Myocyte (in vitro differentiated cells): ENCODE measurements around the gene LYSMD1. TPM values are rescaled to one million over a fixed set of nuclear protein-coding genes. Genes with fewer than 3 reads are reported as not detected.
A peak's percentile ranks its signal among the peaks of the same experiment; 100 is the strongest.

Experiments
- DNase-seq: peaks from one replicate; pipeline ENCODE4 v3.0.0-alpha.2; 2012; ENCODE audit warnings: low read depth
- total RNA-seq: library from RNA; depleted of rRNA; stranded (reverse); fragments of >200 nt; gene quantifications from 2 replicates; pipeline ENCODE4 v1.2.3, GENCODE V29; 2014

The LYSMD1 gene
- total RNA-seq, 1 donor from 2014 or later, result 18.7 TPM

DNA sequence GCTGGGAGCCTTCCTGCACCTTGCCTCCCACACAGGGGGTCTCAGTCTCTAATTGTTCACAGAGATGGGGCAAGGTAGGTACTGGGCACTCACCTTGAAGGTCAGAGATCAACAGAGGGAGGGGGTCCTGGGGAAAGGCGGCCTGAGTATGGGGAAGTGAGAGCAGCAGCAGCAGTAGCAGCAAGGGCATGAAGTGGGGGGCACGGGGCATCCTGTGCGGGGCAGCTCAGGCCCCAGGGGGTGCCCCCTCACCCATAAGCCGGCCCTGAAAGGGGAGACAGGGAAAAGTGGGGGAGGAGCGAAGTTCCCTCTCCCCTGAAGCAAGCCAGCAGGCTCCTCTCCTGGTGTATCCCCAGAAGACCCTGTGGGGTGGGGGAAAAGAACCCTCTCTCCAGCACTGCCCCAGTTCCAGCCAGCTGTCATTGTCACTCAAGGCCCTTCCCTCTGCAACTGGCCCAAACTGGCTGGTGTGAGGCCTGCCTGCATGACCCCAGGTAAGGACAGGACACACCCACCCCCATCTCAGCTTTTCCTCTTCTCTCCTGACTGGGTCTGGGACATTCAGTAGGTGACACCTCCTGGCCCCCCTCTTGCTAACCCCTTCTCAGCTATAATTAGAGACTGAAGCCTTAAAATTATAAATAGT is 23.2 kb downstream of the LYSMD1 start:
- DNase-seq, result peak; percentile 95

DNA sequence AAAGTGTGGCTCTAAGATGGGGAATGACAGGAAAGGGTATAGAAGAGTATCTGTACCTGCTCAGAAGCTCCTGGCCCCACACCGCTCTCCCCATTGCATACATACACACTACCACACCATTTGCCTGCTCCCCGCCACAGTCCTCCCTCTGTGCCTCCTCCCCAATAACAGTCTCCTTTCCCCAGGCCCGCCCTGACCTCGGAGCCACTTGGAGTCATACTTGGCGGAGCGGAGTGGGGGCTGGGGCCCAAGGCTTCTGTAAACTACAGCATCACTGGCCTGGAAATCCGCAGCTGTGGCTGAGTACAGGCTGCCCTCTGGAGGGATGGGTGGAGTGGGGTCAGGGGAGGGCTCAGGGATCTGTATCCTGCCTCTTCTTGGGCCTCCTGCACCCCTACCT is 27.9 kb downstream of the LYSMD1 start:
- no peak for DNase-seq

DNA sequence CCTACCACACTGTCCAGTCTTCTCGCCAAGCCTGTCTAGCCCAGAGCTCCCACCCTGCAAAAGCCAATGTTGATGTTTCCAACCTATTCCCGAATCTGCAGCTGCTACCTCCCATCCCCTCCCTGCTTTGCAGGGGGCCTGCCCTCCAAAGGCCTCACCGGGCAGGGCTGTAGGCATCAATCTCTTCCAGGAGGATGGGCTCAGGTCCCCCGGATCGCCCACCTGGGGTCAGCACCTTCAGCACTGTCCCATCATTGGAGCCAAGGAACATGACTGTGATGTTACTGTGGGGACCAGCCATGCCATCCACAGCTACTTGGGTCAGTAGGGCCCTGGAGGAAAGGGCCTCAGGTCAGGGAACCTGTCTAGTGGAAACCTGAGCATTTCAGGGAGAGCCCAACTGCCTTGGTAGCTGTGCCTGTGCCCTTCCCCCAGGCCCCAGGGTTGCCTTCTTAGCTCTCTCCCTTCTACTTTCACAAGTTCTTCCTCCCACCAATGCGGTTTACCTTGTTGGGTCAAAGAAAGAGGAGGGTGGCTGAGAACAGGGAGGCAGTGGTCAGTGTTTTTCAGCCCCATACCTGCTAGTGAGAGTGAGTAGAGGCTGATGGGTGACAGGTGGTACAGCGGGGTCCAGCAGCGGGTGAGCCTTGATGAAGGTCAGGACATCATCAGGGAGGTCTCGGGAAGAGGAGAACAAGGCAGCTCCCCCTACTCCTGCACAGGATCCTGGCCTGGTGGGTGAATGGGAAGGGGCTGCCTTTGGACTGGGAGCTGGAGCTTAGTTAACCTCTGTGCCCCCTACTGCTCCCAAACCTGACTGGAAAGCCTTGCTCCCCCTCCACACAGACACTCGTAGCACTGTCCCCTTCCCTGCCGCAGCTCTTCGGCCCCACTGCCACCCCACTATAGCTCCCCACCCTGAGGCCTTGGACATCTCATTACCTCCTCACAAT is 30.0 kb downstream of the LYSMD1 start:
- DNase-seq, result no peak

DNA sequence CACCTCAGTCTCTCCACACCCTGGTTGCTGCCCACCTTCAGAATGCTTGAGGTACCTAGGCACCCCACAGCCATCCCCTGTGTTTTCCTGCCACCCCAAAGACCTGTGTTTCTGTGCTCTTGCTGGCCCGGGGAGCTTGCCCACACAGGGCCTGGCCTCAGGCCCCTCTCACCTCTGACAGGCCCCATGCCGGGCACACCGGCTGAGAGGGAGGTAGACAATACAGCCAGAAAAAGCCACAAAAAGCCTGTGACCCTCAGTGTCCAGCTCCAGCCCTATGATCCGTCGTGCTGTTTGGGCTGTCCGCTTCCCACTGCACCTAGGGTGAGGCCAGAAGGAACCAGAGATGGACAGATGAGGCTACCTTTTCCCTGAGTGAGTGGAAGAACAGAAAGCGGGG is 30.7 kb downstream of the LYSMD1 start:
- DNase-seq, result no peak

DNA sequence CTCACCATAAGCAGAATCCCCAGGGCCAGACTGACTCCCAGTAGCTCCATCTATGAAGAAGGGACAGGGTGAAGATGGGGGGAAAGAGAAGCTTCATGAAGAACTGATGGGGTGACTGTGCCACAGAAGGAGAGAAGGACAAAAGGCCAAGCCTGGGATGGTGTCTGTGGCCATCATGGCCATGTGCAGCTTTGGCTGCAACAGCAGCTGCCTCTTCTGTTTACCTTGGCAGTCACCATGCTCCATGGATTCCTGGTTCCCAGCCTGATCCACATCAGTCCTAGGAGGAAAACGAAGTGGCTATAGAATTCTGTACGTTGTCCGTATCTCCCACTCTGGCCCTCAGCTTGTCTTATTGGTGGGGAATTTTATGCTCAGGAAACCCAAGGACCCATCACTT is 31.3 kb downstream of the LYSMD1 start:
- DNase-seq, result peak; percentile 14

DNA sequence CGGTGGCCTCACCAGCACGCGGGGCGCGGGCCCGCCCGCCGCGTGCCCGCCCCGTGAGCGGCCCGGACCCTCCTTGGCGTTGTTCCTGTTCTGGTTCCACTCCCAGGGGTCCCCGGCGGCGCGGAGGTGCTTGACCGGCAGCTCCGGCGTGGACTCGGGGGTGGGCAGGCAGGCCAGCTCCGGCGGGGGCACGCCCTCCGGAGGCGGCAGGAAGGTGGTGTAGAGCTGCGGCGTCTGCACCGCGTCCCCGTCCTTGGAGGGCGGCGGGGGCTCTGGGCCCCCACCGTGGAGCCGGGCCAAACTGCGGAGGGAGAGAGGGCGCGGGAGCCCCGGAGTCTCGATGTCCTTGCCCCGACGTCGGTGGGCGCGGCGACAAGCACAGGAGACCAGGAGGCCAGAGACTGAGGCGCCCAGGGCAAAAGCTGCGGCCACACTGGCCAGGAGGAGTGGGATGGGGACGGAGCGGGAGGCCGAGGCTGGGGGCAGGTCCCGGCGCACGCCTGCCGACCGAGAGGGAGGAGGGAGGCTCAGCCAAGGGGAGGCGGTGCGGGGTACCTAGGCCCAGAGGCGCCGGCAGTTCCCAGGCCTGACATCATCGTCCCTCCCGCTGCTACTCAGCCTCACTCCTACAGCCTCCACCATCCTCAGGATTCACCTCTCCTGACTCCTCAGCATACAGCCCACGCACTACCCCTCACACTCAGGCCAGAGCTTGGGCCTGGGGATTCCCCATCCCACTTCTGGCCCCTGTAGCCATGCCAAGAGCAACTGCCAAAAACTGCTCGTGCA is 32.5 kb downstream of the LYSMD1 start:
- no peak for DNase-seq

DNA sequence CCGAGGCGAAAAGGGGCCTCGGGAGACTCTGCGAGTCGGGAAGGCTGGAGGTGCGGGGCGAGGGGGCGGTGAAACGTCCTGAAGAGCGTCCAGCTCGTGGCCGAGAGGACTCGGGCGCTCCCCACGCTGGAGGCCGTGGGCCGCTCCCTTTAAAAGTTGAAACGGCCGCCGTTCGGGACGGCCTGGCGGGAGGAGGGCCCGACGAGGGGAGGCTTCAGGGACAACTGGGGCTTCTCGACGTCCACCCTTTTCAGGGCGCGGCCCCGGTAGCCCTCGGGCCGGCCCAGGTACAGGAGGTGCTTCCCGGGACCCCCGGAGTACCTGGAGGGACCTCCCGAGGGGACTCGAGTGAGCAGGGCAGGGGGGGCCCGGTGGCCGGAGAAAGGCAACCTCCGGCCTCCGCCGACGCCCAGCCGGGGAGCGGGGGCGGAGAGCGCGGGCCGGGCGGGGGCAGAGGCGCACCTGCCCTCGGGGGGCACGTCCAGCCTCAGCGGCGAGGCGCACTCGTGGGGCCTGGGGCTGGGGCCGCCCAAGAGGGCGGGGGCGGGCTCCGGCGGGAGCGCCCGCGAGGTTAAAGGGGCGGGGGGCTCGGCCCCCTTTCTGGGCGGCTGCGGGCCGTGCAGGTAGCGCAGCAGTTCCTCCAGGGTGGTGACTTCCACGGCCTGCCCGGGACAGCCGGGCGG is 33.2 kb downstream of the LYSMD1 start:
- no peak for DNase-seq

DNA sequence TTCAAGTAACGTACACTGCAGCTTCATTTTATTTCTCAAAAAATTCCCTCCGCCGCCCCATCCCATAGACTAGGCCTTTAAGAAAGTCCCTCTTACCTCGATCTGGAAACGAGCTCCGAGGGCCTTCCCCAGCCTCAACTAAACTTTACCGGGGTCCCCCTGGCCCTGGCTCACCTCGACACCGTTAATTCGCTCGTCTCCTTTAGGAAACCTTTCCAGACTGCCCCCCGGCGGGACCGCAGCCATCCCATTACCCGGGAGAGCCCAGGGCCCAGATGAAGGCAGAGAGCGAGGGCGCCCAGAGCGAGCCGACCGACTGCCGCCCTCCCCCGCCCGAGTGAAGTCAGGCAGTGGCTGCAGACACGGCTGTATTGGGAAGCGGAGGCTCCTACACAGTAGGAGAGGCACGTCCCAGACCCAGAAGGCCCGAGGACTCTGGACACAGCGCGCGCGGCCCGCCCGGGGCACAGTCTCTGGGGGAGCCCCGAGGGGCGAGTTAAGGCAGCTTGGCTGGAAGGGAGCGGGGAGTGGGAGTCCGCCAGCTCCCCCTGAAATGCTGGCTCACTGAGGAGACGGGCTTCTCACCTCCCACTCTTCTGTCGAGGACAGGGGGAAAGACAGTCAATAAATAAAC is 33.9 kb downstream of the LYSMD1 start:
- no peak for DNase-seq

DNA sequence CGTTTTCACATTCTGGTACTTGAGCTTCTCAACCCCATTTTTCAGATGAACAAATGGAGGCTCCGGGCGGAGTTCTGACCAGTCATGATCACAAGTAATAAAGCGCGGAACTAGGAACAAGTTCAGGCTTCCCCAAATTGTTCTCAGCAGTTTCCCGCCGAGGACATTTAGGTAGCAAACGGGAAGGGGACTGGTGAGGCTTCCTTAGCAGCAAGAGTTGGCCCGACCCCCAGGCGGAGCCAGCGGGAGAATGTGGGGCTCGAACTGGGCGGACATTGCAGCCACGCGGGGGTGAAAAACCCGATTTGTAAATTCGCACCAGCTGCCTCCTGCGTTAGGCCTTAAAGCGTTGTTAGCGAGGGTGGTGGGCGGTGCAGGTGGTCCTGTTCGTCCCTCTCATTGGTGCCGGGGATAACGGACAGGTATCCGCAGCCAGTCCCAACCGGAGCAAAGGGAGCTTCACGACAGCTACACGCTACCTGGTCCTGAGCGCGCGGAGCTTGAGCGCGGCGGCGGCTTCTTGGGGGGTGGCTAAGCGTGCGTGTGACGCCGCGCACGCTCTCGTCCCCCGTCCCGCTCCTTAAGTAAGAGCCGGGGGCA is 34.6 kb downstream of the LYSMD1 start:
- no peak for DNase-seq

DNA sequence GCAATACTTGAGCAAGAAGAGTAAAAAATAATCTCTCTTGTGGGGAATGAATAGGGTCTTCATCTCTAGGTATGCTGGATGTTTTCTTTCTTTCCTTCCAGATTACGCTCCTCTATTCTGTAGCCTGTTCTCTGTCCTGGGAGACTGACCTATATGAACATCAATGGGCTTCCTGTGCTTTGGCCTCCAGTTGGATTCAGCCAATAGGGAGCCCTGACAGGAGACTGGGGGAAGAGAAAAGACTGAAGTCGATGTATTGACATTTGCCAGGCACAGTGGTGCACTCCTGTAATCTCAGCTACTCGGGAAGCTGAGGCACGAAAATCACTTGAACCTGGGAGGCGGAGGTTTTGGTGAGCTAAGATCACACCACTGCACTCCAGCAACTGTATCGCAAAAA is 36.9 kb downstream of the LYSMD1 start:
- DNase-seq, result no peak

DNA sequence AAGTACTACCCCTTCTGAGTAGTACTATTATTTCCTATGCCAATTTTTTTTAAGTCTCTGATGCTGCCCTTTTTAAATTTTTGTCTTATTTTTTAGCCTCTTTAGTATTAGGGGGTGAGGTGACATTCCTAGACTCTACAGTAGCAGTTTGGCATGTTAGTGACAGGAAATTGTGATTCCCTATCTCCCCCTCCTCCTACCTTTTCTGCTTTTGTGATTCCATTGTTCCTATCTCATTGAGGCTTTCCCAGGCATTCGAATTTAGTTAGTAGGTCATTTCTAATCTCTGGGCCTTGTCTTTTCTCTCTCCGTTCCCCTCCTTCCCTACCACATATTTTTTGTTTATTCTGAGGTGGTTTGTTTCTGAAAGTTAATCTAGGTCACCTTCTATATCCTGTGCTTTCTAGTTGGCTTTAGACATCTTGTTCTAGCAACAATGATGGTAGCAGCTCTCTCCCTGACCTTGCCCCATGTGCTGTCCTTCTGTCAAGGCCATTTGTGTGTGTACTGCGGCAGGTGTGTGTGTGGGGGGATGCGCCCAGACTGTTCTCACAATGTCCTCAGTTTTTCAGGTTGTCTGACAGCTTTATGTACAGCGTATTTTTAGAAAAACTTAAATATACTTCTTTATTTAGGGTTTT is 40.8 kb downstream of the LYSMD1 start:
- no peak for DNase-seq

DNA sequence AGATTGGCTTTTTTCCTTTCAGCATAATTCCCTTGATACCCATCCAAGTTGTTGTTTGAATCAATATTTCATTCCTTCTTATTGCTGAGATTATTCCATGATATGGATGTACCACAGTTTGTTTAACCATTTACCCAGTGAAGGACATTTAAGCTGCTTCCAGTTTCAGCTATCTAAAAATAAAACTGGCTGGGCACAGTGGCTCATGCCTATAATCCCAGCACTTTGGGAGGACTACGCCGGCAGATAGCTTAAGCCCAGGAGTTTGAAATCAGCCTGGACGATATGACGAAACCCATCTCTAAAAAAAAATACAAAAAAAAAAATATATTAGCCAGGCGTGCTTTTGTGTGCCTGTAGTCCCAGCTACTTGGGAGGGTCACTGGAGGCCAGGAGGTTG is 51.8 kb downstream of the LYSMD1 start:
- DNase-seq, result no peak

Other genes with a start within 250 kb of the LYSMD1 start
- gene SETDB1, start 239.5 kb downstream of the LYSMD1 start, total RNA-seq, result 42.9 and 48.3 TPM in 2 replicates
- 55.2 and 58.3 TPM in 2 replicates for gene CERS2, start 191.1 kb downstream of the LYSMD1 start, total RNA-seq
- gene ANXA9, start 183.6 kb downstream of the LYSMD1 start, total RNA-seq, result not detected in 2 replicates
- 23.6 and 39.6 TPM in 2 replicates for gene MINDY1, start 159.0 kb downstream of the LYSMD1 start, total RNA-seq
- gene PRUNE1, start 157.5 kb downstream of the LYSMD1 start, total RNA-seq, result 25.9 and 47.5 TPM in 2 replicates
- 1.4 and 1.8 TPM in 2 replicates for gene BNIPL, start 129.3 kb downstream of the LYSMD1 start, total RNA-seq
- gene C1orf56, start 118.2 kb downstream of the LYSMD1 start, total RNA-seq, result 4.8 and 5.4 TPM in 2 replicates
- 65.9 and 92.2 TPM in 2 replicates for gene CDC42SE1, start 106.3 kb downstream of the LYSMD1 start, total RNA-seq
- gene MLLT11, start 105.5 kb downstream of the LYSMD1 start, total RNA-seq, result 76.6 and 79.8 TPM in 2 replicates
- 4.3 and 6.7 TPM in 2 replicates for gene GABPB2, start 95.1 kb downstream of the LYSMD1 start, total RNA-seq
- gene SEMA6C, start 19.3 kb downstream of the LYSMD1 start, total RNA-seq, result 73.1 and 132 TPM in 2 replicates
- gene TNFAIP8L2, start 9.3 kb downstream of the LYSMD1 start, total RNA-seq, result not detected in 2 replicates
- 26.0 and 26.1 TPM in 2 replicates for gene SCNM1, start 242 bp upstream of the LYSMD1 start, total RNA-seq
- gene TMOD4, start 10.1 kb upstream of the LYSMD1 start, total RNA-seq, result 0.35 and 0.47 TPM in 2 replicates
- gene VPS72, start 24.3 kb upstream of the LYSMD1 start, total RNA-seq, result 80.3 and 81.8 TPM in 2 replicates
- gene PIP5K1A, start 32.6 kb upstream of the LYSMD1 start, total RNA-seq, result 34.2 and 40.4 TPM in 2 replicates
- 144 and 179 TPM in 2 replicates for gene PSMD4, start 88.8 kb upstream of the LYSMD1 start, total RNA-seq
- gene ZNF687, start 116.4 kb upstream of the LYSMD1 start, total RNA-seq, result 17.3 and 21.5 TPM in 2 replicates
- gene PI4KB, start 161.5 kb upstream of the LYSMD1 start, total RNA-seq, result 52.4 and 59.5 TPM in 2 replicates
- gene RFX5, start 181.3 kb upstream of the LYSMD1 start, total RNA-seq, result 30.6 and 46.4 TPM in 2 replicates
- gene SELENBP1, start 206.8 kb upstream of the LYSMD1 start, total RNA-seq, result 9.5 and 15.7 TPM in 2 replicates
- gene PSMB4, start 233.7 kb upstream of the LYSMD1 start, total RNA-seq, result 241 and 277 TPM in 2 replicates